ENCODE results near the gene RBMS2.

GRCh38 chr12:56484566-56484965, 37.1 kb upstream of the RBMS2 start:
- TF ChIP-seq IKZF3 (tag by site-specific recombination; IDR thresholded peaks at IDR 0.05) (no peak), ZNF555 (tag by site-specific recombination; conservative IDR thresholded peaks at IDR 0.05) (no peak), ZNF518A (tag by site-specific recombination; conservative IDR thresholded peaks at IDR 0.05; ENCODE audit: low read depth) (no peak), CTCF (tag by site-specific recombination; IDR thresholded peaks at IDR 0.05) (no peak), ZNF660 (tag by site-specific recombination; IDR thresholded peaks at IDR 0.05) (no peak), TCF7L2 (IDR thresholded peaks at IDR 0.05; ENCODE audit: borderline replicate concordance, low read depth, low read length) (no peak), ZNF792 (tag by site-specific recombination; IDR thresholded peaks at IDR 0.05) (no peak), ZNF146 (tag by site-specific recombination; IDR thresholded peaks at IDR 0.05) (no peak)

Data from HEK293 (cell line).